UCSD-AML1 (cell line): ENCODE data around the gene TNS1.

Source experiments
- DNase-seq: peaks from one replicate; lab custom pipeline; 2025; ENCODE audit not compliant: unreplicated experiment; lab: John Stamatoyannopoulos, UW

The TNS1 gene

DNA sequence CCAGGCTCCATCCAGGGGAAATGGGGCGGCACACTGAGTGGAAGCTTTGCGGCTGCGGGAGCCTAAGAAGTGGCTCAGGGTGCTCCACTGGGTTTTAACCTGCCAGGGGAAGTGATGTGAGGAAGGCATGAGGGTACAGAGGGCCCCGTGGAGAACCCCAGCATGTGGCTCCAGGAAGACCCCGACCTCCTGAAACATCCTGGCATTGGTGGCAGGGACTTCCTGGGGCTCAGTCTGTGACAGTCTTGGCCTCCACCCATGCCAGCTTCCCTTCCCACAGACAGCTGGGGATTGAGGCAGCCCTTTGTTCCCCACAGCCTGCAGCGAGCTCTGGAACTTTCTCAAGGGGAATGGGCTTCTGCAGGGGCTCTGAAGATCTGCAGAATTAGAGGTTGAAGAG lies 146.6 kb downstream of the TNS1 start:
- DNase-seq, result no peak

- no peak for DNase-seq
Observed at GRCh38 chr2:217854684-217855420, 147.9 kb downstream of the TNS1 start.

- no peak for DNase-seq
Observed at GRCh38 chr2:217853961-217854360, 148.8 kb downstream of the TNS1 start.

- DNase-seq, result no peak
Observed at GRCh38 chr2:217853301-217853881, 149.4 kb downstream of the TNS1 start.

DNA sequence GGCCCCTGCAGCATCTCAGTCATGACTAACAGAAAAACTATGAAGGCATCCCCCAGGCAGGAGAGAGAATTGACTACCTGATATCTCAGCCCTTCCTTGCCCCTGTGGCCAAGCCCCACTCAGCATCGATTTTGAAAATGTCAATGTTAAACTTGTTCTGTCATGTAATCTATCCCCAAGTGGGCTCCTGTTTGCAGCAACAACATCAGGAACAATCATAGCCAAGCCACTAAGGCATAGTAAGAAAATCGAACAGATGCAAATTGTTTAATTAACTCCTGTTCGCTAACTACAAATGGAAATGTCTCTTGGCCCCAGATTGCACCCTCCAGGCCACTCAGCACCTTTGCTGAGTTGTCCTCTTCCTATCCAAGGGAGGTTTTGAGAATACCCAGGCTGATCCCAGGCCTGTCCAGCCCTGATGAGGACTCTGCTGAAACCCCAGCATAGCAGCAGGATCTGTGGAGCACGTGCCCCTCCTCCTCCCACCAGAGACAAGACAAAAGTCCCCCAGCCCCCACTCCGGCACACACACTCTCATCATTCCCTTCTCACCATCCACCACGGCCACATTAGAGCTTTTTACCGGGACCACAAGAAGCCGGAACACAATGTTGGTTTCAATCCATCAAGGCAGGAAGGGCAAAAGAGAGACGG lies 150.1 kb downstream of the TNS1 start:
- no peak for DNase-seq

DNA sequence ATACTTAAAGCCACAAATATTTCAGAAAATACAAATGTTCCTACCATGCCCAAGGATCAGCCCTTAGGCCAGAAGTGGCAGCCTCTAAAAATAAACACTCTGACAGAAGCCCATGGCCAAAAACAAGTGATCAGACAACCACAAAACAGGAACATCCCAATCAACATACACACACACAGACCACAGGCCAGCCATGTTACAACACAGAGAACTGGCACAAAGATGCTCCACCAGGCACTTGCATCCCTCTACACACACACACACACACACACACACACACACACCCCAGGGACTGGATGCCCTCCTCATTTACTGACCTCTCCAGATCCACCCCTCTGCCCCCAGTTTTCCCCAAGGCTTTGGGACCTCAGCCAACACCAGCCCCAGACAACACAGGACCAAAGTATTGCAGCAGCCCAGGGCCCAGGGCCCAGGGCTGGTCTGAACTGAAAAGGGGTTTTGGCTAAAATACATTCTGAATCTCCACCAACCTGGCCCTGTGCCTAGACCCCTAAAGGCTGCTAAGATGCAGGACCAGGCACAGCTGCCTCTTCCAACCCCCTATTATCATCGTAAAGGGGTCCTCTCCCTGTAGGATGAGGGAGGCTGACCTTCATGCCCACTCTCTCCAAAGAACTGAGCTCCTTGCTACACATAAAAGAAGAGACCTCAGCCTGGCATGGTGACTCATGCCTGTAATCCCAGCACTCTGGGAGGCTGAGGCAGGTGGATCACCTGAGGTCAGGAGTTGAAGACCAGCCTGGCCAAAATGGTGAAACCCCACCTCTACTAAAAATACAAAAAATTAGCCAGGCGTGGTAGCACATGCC lies 151.4 kb downstream of the TNS1 start:
- DNase-seq, result no peak

- no peak for DNase-seq
Observed at GRCh38 chr2:217849154-217849975, 153.4 kb downstream of the TNS1 start.

GRCh38 chr2:217848351-217848957 lies 154.3 kb downstream of the TNS1 start:
- DNase-seq, result no peak

- no peak for DNase-seq
Observed at GRCh38 chr2:217847552-217848350, 155.0 kb downstream of the TNS1 start.

- DNase-seq, result no peak
Observed at GRCh38 chr2:217847115-217847514, 155.7 kb downstream of the TNS1 start.

DNA sequence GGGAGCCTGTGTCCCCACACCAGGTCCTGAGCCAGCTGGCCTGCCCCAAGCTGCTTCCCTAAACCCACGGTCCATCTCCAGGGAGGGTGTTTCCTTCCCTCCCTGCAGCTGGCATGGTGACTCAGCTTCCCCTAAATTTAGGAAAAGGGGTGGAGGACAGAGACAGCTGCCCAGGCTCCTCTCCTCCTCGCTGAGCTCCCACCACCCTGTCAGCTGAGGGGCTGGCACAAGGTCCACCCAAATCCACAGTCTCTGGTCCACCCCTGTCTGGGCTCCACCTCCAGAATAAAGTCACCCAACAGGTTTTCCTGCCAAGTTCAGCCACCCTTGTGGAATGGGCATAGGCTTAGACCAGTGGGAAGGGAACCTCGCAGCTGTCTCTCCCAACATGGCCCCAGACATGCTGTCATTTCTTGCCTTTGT lies 156.5 kb downstream of the TNS1 start:
- no peak for DNase-seq

GRCh38 chr2:217845301-217845700 lies 157.5 kb downstream of the TNS1 start:
- DNase-seq, result no peak

DNA sequence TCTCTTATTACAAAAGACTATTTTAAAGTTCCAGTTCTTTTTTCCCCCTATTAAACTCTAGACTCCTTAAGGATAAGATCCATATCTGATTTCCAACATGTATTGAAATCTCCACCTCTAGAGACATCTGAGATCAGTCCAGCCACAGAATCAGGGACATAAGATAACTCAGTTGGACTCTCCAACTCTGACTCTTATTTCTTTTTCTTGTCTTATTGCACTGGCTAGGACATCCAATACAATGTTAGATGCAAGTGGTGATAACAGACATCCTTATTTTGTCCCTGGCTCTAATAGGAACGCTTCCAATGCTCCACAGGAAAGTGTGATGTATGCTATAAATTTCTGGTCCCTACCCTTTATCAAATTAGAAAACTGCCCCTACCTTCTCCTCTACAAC lies 158.1 kb downstream of the TNS1 start:
- no peak for DNase-seq

- DNase-seq, result no peak
Observed at GRCh38 chr2:217843324-217843723, 159.5 kb downstream of the TNS1 start.

GRCh38 chr2:217842017-217842416 lies 160.8 kb downstream of the TNS1 start:
- DNase-seq, result no peak

DNA sequence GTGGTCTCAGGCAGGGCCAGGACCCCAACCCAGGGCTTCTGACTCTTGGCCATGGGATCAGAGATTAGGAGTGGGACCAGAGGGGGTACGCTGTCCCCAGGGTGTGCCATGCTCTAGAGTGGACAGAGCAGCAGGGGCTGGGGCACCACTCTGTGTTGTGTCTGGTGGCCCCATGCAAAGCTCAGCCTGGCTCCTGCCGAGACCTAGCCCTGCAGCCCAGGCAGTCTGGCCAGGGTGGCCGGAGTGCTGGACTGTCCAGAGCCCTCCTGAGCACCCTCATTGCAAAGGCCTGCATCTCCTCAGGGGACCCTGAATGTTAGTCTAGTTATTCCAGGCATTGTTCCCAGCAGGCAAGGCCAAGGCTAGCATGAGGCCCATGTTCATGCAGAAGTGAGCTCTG lies 162.3 kb downstream of the TNS1 start:
- no peak for DNase-seq

DNA sequence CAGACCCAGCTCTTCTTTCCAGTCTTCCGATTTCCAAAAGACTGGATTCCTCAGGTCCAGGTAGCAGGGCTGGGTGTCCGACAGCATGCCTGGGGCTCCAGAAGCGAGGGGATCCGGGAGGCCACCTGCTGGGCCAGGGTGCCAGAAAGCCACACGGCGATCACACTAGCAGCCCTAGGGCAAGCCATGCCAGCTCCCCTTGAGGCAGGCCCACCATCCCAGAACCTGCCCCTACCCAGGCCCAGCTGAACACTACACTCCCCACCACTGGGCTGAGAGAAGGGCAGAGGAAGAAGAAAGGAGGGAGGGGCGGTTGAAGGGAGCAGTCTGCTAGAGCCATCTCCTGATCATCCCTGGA lies 163.1 kb downstream of the TNS1 start:
- DNase-seq, result no peak

GRCh38 chr2:217839073-217839749 lies 163.6 kb downstream of the TNS1 start:
- no peak for DNase-seq

- DNase-seq, result no peak
Observed at GRCh38 chr2:217838409-217838831, 164.4 kb downstream of the TNS1 start.
